Measurements from ENCODE around the gene CELF2. TPM values are rescaled to one million over a fixed set of nuclear protein-coding genes. Genes with fewer than 3 reads are reported as not detected.

The CELF2 gene
- total RNA-seq, 4 donors from 2014 or later = 27.0 to 44.1 (median 31.3) TPM

- DNase-seq = no peak
- in situ Hi-C loops (cut with MboI; ENCODE audit: low pct_ligation_motif_present in 1 of 4, low pct_unique_long_range_greater_than_20kb in 1 of 4, low sequenced_read_pairs in 3 of 4) = no loop called here
- intact Hi-C loops (cut with DNase I; ENCODE audit: low total_unique reads) = no loop called here
- TF ChIP-seq POLR2A (IDR thresholded peaks at IDR 0.05) (no peak), POLR2AphosphoS5 (IDR thresholded peaks at IDR 0.05) (no peak), CTCF (IDR thresholded peaks at IDR 0.05) (no peak), EP300 (IDR thresholded peaks at IDR 0.05; ENCODE audit: low read depth) (no peak)
- Histone ChIP-seq H3K4me1 (peaks cover 0 to 21% (median 0%) of the 10 kb centered on the region in 4 donors), H3K36me3 (no peaks in the 10 kb centered on the region), H3K4me3 (no peak overlapping the region), H3K9me3 (no peaks in the 10 kb centered on the region), H3K27me3 (no peaks in the 10 kb centered on the region), H3K27ac (no peak overlapping the region)
- WGBS, 2 donors (ENCODE audit: low coverage in 1 of 2) = 92 to 100% methylated on average over 5 to 8 of the region's 8 CpGs
Observed at GRCh38 chr10:11157292-11158076, 139.8 kb downstream of the CELF2 start.

- in situ Hi-C loops (cut with MboI; ENCODE audit: low pct_ligation_motif_present in 1 of 4, low pct_unique_long_range_greater_than_20kb in 1 of 4, low sequenced_read_pairs in 3 of 4) (no loop called here), intact Hi-C loops (cut with DNase I; ENCODE audit: low total_unique reads) (no loop called here)
- Histone ChIP-seq H3K9me3 (no peaks in the 10 kb centered on the region), H3K27me3 (no peaks in the 10 kb centered on the region), H3K27ac (no peak overlapping the region), H3K4me1 (peaks cover 0 to 26% (median under 1%) of the 10 kb centered on the region in 4 donors), H3K36me3 (no peaks in the 10 kb centered on the region), H3K4me3 (no peak overlapping the region)
- TF ChIP-seq POLR2A (IDR thresholded peaks at IDR 0.05) = no peak
- no peak for TF ChIP-seq CTCF (IDR thresholded peaks at IDR 0.05)
- WGBS, 2 donors (ENCODE audit: low coverage in 1 of 2) = 95 to 100% methylated on average over 4 to 5 of the region's 5 CpGs
- DNase-seq = no peak
Observed at GRCh38 chr10:11158080-11158479, 140.4 kb downstream of the CELF2 start.

GRCh38 chr10:11159543-11160215 lies 142.0 kb downstream of the CELF2 start:
- Histone ChIP-seq H3K4me3 (no peak overlapping the region), H3K27me3 (no peaks in the 10 kb centered on the region), H3K36me3 (no peaks in the 10 kb centered on the region), H3K27ac (peak overlapping the region in 3 of 4 donors; percentile 1 to 22 (median 11)), H3K9me3 (no peaks in the 10 kb centered on the region), H3K4me1 (peaks cover 0 to 40% (median 10%) of the 10 kb centered on the region in 4 donors)
- TF ChIP-seq EP300 (IDR thresholded peaks at IDR 0.05; ENCODE audit: low read depth) (no peak), CTCF (IDR thresholded peaks at IDR 0.05) (no peak), POLR2AphosphoS5 (IDR thresholded peaks at IDR 0.05) (no peak), POLR2A (IDR thresholded peaks at IDR 0.05) (no peak)
- in situ Hi-C loops (cut with MboI; ENCODE audit: low pct_ligation_motif_present in 1 of 4, low pct_unique_long_range_greater_than_20kb in 1 of 4, low sequenced_read_pairs in 3 of 4) (no loop called here), intact Hi-C loops (cut with DNase I; ENCODE audit: low total_unique reads) (no loop called here)
- no peak for DNase-seq
- 50 to 71% methylated on average over 2 to 8 of the region's 8 CpGs for WGBS, 2 donors (ENCODE audit: low coverage in 1 of 2)

- intact Hi-C loops (cut with DNase I; ENCODE audit: low total_unique reads) = no loop called here
- in situ Hi-C loops (cut with MboI; ENCODE audit: low pct_ligation_motif_present in 1 of 4, low pct_unique_long_range_greater_than_20kb in 1 of 4, low sequenced_read_pairs in 3 of 4) = no loop called here
- Histone ChIP-seq H3K27me3 (no peaks in the 10 kb centered on the region), H3K27ac (peak overlapping the region in 3 of 4 donors; percentile 34 to 92 (median 90)), H3K4me1 (peaks cover 0 to 40% (median 10%) of the 10 kb centered on the region in 4 donors), H3K36me3 (no peaks in the 10 kb centered on the region), H3K4me3 (no peak overlapping the region), H3K9me3 (no peaks in the 10 kb centered on the region)
- 80 to 94% methylated on average over 4 to 8 of the region's 8 CpGs for WGBS, 2 donors (ENCODE audit: low coverage in 1 of 2)
- no peak for DNase-seq
- no peak for TF ChIP-seq EP300 (IDR thresholded peaks at IDR 0.05; ENCODE audit: low read depth)
- no peak for TF ChIP-seq POLR2AphosphoS5 (IDR thresholded peaks at IDR 0.05)
- no peak for TF ChIP-seq CTCF (IDR thresholded peaks at IDR 0.05)
- no peak for TF ChIP-seq POLR2A (IDR thresholded peaks at IDR 0.05)
Observed at GRCh38 chr10:11161096-11161495, 143.4 kb downstream of the CELF2 start.
